ENCODE data around the gene PLXDC1. TPM values are rescaled to one million over a fixed set of nuclear protein-coding genes. Genes with fewer than 3 reads are reported as not detected.

The PLXDC1 gene
- polyA plus RNA-seq (ENCODE audit: insufficient read length in 3 of 3) = 1 to 10 TPM; 6.1 to 7.9 (median 7.4) TPM
- long read RNA-seq, donor 1, partial matches to known transcripts = 3,263 of 5,897 reads
- long read RNA-seq, donor 1, other reads (novel, unspliced or antisense) = 2,634 of 5,897 reads
- long read RNA-seq, donor 2, partial matches to known transcripts = 0 of 1 reads
- long read RNA-seq, donor 2, other reads (novel, unspliced or antisense) = 0 of 1 reads
- long read RNA-seq, donor 3 = 0 reads
- long read RNA-seq, donor 4 = 0 reads
- long read RNA-seq, donor 5 = 0 reads
- long read RNA-seq, donor 6, partial matches to known transcripts = 2,624 of 4,020 reads
- long read RNA-seq, donor 6, other reads (novel, unspliced or antisense) = 1,396 of 4,020 reads
- long read RNA-seq, donor 7, partial matches to known transcripts = 0 of 1 reads
- long read RNA-seq, donor 7, other reads (novel, unspliced or antisense) = 0 of 1 reads
- long read RNA-seq, donor 8 = 0 reads
- long read RNA-seq, donor 9, partial matches to known transcripts = 0 of 1 reads
- long read RNA-seq, donor 9, other reads (novel, unspliced or antisense) = 0 of 1 reads
- long read RNA-seq, donor 10 = 0 reads
- long read RNA-seq, donor 11 = 0 reads
- long read RNA-seq, donor 12, full-length matches to known transcripts = 2 of 2 reads
- long read RNA-seq, donor 12, partial matches to known transcripts = 0 of 2 reads
- long read RNA-seq, donor 12, other reads (novel, unspliced or antisense) = 0 of 2 reads
- long read RNA-seq, donor 13, partial matches to known transcripts = 0 of 1 reads
- long read RNA-seq, donor 13, other reads (novel, unspliced or antisense) = 0 of 1 reads
- long read RNA-seq, donor 14 = 0 reads
- long read RNA-seq, donor 15 = 0 reads
- long read RNA-seq, donor 16, full-length matches to known transcripts = 2 of 2 reads
- long read RNA-seq, donor 16, partial matches to known transcripts = 0 of 2 reads
- long read RNA-seq, donor 16, other reads (novel, unspliced or antisense) = 0 of 2 reads

DNA sequence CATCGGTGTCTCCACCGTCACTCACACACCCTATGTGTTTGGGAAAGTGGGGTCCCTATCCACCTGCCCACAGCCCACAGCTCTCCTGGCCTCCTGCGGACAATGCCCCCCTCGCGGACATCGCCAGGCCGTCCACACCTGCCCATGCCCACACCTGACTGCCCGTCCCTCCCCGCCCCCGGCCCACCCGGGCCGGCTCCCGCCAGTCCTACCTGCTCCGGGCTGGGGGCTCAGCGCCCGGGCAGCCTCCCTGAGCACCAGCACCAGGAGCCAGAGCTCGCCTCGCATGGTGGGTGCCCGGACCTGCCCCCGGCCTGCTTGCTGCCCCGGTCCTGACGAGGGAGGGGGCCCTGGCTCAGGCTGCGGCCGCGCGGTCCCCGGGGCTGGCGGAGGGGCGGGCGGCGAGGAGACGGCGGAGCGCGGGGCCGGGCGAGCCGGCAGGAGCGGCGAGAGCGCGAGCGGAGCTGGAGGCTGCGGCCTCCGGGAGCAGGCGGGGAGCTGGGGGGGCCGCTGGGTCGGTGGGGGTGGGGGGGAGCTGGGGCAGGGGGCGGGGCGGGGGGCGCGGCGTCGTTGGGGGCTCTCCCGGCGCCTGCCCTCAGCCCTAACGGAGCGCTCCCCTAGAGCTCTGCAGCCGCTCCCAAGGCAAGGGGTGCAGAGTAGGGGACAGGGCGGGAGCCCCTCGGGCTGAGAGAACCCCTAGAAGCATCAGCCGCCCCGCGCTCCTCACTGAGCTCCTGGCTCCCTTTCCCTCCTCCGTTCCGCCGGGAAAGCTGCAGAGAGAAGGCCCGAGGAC is at the start of gene PLXDC1:
Gene PLXDC1, minus strand, starts transcription at position 488 of the 793 bp plus-strand sequence. Its CDS starts 200 bp downstream, at position 288.
- no peak for DNase-seq

DNA sequence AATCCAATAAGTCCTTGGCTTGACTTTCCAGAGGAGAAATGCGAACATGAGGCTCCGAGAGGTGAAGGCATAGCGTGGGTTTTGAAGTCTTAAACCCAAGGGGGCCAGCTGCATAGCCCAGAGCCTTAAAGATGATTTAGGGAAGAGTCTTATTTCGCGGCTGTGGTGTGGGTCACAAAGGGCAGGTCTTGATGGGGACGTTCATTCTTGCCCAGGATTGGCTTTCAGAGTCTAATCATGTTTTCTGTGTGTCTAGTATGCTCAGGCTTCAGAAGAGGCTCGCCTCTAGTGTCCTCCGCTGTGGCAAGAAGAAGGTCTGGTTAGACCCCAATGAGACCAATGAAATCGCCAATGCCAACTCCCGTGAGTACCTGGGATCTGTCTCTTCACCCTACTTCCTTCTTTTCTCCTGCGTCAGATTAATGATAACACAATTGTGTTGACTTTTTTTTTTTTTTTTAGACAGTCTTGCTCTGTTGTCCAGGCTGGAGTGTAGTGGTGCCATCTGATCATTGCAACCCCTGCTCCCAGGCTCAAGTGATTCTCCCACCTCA is 49.6 kb upstream of the PLXDC1 start:
- no peak for DNase-seq

DNA sequence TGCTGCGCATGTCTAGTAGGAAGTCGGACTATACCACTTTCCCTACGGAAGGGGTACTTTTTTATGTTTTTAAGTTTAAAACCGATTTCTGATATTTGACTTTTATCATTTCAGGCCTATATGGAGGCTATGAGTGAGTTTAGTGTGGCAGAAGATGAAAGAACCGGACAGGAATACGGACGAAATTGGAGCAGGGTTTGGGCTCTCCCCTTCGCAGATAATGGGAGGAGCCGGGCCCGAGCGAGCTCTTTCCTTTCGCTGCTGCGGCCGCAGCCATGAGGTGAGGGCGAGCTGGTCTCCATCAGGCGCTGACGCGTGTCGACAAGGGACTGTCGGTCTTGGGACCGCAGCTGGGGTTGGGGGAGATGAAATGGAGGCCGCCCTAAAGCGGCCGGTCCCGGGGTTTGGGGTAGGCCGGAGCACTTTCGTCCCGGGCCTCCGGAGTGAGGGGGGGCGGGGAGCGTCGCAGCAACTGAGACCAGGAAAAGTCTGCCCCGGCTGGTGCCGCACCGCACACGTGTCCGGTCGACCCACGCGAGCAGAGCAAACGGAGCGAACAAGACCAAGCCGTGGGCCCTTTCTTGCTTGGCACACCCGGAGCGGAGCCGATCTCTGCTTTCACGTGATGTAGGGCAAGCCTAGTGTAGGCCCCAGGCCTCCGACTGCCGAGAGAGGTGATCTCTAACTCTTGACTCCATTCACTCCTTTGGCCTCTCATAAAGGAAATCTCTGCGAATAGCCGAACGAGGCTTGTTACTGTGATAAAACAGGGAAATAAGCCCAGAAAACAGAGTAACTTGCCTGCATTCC is 48.8 kb upstream of the PLXDC1 start, which contains the start of gene RPL19:
Gene RPL19, plus strand, starts transcription at position 214 of the 810 bp plus-strand sequence. Its CDS starts 62 bp downstream, at position 276.
- DNase-seq = no peak

DNA sequence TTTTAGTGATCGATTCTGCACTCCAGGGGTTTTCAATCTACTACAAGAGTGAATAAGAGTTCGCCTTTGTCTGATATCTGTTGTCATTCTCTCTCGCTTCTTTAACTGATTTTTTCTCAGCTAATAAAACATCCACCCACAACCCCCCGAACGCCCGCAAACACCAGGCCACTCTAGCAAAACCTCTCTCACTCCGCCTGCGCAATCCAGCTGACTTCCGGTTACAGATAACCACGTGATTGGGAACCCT is 48.3 kb upstream of the PLXDC1 start:
- DNase-seq = peak; percentile 93

DNA sequence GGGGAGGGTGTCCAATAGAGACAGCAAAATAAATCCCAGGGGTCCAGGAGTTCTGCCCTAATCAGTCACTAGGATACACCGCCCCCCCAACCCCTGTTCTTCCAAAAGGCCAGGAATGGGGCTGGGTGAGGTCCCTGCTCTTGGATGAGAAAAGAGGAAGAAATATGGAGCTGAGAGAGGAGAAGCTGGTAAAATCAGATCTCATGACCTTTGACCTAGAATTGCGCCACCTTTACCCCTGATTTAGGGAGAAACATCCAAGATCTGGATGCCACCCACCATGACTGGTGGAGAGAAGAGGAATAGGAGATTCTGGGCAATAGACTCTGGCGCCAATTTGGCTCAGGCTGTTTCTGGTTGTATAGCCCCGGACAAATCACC is 46.7 kb upstream of the PLXDC1 start:
- no peak for DNase-seq

DNA sequence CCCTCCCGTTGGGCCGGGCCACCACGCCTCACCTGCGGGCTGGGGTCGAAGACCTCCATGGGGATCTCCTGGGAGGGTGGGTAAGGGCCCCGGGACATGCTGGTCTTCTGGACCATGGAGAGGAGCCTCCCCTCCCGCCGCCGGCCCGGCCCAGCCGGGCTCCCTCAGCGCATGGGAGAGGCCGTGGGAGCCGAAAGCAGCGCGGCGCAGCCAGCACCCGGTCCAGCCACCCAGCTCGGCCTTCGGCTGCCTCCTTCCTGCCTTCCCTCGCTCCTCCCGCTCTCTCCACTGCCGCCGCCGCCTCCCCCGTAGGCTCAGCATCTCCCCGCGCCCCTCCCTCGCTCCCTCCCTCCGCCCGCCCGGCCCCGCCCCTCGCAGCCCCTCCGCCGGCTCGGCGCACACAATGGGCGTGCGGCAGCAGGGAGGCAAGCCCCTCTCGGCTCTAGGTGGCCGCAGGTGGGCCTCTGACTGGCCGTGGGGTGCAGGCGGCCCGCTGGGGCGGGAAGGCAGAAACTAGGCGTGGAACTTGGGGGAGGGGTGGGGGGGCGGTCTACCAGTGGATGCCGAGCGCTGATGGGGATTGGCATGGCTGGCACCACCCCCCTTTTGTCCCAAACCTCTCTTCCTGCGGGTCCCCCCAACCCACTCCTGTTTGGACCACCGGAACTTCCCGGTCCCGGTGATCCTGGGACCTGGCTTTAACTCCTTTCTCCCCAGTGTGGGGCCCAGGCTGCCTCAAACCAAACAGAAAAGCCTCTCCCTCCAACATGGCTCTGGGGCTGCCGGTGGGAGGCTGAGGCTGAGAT is 46.1 kb upstream of the PLXDC1 start, which contains the start of gene CACNB1:
Gene CACNB1, minus strand, starts transcription at position 290 of the 806 bp plus-strand sequence. Its CDS starts 174 bp downstream, at position 116.
- peak; percentile 82 for DNase-seq

DNA sequence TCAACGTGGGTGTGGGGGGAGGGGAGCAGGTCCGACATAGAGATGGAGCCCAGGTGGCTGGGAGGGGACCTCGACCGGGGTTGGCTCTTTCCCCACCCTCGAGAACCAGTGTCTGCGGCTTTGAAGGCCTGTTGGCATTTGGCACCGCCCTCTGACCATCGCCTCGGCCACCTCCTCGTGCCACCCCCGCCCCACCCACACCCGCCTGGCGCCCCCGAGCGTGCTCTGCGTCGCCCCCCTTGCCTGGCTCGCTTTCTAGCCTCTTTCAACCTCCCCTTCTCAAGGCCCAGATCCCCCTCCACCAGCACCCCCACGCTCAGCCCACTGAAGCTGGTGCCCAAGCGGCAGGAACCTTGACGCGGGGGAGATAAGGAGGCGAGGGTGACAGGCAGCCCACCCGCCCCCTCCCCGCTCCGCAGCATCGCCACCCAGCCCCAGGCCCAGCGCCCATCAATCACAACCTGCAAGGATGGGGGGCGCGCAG is 45.4 kb upstream of the PLXDC1 start:
- DNase-seq = peak; percentile 54

DNA sequence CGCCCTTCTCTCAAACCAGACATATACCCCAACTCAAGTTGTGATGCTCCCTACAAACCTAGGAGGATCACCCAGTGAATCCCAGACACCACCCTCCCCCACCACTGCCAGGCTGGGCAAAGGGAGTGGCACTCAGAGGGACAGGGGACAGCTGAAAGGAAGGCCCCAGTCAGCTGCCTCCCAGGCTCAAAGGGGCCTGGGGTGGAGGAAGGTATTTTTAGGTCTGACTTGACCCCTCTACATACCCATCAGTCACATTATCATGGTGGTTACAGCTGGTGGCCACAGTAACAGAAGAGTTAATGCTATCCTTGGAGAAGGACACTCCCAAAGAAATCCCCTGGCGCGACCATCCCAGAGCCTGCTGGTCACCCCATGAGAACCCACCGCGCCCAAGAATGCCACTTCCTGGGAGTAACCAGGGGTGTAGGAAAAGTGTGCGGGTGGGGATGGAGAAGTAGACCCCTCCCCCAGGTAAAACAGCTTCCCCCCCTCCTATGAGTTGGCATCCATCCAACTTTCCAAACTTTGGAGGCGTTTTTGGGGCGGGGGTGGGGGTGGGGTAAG is 44.9 kb upstream of the PLXDC1 start:
- DNase-seq = no peak

DNA sequence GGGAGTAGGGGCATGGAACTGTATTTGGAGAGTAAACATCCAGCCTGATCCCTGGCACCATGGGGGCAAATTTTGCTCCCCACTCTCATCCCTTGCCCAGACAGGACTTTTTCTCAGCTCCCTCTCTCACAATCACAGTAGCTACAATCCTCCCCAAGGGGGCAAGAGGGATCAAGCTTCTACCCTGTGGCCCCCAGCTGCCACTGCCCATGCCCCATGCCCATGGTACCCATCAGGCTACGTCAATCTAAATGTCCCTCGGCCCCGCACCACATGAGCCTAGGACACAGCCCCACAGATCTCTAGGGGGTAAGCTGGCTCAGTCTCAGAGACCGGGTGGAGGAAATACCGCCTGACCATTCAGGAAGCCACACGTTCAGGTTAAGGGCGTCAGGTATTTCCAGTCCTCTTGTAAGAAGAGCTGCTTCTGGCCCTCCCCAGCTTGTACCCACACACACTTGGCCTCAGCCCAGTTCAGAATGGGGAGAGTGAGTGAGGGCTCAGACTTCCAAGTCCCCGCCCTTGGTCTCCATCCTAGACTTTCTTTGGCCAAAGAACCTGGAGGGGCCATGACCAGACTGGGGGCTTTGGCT is 44.2 kb upstream of the PLXDC1 start:
- no peak for DNase-seq

DNA sequence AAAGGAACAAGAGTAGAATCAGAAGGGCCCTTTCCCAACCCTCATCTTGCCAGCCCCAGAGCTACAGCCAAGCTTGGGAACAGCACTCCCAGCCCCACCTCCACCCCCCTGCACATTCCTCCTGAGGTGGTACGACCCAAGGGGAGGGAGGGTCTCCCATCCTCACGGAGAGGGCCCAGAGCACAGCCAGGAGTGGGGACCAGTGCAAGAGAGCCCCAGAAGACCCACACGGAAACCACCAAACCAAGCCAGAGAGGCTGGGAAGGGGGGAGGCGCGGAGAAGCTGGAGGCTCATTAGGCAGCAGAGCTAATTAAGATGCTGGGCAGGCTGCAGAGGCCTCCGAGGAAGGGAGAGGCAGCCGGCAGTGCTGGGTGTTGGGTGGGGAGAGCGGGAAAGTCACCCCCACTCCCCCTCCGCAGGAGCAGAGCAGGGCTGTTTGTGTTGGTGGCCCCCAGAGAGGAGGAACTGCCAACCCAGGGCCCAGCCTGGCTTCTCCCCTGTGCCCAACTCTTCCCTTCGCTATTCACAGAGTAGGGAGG is 43.6 kb upstream of the PLXDC1 start:
- no peak for DNase-seq

DNA sequence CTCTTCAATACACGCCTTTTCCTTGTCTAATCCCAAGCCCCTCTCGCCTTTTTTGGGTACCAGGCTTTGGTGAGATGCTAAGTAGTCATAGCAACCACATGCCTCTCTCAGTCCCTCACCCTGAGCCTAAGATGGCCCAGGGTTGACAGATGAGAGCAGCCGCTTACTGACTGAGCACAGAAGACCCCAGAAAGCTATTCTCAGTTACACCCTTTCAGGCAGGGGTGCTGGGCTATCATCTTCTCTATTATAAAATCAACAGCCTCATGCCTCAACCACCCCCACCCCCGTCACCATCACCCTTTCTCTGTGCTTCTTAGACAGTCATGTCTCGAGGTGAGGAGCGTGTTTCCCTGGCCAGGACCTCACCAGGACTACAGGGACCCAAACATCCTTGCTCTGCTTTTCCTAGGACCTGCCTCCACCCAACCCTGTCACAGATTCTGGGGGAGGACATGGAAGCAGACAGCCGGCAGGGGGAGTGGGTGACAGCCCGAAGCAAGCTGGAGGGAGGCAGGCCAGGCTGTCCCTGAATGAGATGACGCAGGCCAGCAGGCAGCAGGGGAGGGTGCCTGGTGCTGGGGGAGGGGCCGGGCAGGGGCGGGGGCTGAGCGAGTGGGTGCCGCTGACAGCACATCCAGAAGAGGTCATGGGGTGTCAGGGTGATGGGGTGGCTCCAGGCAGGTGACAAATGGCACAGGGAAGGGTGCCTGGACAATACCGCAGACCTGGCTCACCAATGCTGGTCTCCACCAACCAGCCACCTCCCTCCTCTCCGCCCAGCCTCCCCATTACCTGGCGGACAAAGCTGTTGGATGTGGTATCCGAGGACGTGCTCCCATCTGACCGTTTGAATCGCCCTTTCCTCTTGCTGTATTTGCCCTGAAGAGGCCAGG is 42.9 kb upstream of the PLXDC1 start:
- no peak for DNase-seq

DNA sequence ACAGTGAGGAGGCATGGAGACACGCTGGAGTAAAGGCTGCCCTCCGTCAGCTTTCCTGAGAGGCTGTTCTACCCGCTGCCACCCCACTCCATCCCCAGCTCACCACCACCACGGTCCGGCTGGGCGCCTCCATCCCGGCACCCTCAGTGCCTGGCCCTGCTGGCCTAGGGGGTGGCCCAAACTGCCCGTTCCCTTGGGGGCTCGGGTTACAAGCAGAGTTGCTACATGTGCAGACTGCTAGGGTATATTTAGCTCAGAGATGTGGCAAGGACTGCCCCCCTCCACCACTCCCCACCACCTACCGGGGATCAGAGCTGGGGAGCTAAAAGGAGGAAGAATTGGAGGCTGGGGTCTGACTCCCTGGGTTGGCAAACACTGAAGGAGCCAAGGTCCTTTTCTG is 41.9 kb upstream of the PLXDC1 start:
- no peak for DNase-seq

DNA sequence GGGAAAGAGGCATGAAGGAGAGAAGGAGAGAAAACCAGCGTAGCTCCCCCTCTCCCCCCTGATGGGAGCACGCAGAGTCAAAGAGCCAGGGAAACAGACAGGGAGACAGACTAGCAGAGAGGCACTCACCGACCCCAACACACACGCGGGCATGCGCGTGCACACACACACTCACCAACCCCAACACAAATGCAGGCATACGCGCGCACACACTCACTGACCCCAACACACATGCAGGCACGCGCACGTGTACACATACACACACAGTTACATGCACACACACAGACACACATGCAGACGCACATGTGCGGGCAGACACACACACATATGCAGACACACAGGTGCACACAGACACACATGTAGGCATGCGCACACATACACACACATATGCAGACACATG is 41.5 kb upstream of the PLXDC1 start:
- no peak for DNase-seq

DNA sequence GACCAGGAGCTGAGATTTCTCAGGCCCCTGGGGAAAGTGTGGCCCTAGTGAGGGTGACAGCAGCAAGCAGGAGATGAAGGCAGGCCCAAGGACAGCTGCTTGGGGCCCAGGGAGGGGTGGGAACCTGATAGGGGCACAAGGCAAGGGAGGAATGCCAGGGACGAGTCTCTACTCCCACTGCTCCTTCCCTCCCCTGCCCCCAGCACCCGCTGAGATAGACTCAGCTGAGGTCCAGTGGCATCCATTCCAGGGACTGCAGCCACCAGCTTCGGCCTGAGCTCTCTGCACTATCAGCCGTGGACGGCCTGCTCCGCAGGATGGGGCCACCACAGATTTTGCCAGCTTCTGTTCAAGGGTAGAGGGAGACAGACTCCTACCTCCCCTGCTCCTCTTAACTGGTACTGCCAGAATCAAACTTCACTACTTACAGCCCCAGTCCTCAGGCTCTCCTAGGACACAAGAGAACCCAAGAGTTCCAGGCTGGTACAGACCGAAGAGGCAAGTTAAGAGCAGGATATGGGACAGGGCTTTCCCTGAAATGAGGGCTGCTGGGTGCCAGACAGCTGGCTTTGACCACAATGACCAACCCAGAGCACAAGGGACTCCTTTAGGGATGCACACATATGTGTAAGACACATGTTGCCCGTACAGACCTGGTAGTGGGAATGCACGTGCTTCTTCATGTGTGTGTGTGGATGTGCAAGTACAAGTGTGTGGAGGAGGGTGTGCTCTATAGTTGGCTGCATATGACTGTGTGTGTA is 40.5 kb upstream of the PLXDC1 start:
- peak; percentile 69 for DNase-seq

DNA sequence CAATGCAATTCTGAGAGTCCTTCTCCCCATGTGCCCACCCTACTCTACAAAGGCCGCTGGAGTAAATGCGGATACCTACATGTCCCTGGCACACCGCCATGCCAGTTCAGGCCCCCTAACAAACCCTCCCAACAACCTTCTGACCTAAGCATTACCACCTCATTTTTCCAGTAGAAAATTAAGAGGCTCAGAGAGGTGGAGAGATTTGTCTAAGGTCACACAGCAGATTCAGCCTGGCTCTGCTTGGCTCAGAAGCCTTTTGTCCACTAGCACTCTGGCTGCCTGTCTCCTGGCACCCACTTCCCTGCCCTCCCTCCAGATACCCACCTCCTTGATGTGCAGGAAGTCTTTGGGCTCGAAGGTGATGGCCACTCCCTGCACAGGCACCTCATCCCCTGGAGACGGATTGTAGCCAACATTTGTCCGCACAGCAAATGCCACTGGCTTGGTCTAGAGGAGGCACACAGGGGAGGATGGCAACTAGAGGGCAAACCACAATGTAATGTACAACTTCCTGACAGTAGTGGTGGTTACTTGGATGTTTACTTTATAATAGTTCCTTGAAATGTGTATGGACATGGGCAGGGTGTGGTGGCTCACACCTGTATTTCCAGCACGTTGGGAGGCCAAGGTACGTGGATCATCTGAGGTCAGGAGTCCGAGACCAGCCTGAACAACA is 35.9 kb upstream of the PLXDC1 start:
- no peak for DNase-seq

DNA sequence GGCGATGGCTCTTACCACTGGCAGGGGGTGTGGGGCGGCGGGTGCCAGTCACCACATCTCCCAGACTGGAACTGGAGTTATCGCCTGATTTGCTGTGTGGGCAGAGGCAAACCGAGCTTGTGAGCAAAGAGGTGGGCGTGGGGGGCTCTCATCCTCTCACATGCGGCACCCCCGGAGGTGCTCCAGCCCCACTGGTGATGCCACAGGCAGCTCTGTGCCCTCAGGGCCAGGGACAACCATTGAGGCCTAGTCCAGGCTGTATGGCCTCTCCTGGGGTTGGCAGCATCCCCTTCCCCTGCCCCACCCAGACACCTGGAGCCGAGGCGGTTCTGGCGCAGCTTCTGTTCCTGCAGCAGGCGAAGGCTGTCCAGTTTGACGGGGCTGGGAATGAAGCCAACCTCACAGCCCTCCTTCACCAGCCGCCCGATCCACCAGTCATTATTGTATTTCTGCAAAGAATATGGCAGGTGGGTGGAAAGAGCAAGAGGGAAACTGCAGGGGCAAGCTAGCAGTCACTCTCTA is 35.1 kb upstream of the PLXDC1 start:
- no peak for DNase-seq
